ENCODE results near the gene SEMA6D. TPM values are rescaled to one million over a fixed set of nuclear protein-coding genes. Genes with fewer than 3 reads are reported as not detected.

Gene SEMA6D, protein sequence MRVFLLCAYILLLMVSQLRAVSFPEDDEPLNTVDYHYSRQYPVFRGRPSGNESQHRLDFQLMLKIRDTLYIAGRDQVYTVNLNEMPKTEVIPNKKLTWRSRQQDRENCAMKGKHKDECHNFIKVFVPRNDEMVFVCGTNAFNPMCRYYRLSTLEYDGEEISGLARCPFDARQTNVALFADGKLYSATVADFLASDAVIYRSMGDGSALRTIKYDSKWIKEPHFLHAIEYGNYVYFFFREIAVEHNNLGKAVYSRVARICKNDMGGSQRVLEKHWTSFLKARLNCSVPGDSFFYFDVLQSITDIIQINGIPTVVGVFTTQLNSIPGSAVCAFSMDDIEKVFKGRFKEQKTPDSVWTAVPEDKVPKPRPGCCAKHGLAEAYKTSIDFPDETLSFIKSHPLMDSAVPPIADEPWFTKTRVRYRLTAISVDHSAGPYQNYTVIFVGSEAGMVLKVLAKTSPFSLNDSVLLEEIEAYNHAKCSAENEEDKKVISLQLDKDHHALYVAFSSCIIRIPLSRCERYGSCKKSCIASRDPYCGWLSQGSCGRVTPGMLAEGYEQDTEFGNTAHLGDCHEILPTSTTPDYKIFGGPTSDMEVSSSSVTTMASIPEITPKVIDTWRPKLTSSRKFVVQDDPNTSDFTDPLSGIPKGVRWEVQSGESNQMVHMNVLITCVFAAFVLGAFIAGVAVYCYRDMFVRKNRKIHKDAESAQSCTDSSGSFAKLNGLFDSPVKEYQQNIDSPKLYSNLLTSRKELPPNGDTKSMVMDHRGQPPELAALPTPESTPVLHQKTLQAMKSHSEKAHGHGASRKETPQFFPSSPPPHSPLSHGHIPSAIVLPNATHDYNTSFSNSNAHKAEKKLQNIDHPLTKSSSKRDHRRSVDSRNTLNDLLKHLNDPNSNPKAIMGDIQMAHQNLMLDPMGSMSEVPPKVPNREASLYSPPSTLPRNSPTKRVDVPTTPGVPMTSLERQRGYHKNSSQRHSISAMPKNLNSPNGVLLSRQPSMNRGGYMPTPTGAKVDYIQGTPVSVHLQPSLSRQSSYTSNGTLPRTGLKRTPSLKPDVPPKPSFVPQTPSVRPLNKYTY
- 2.3 and 14.9 TPM in 2 replicates for total RNA-seq (ENCODE audit: low replicate concordance)

DNA sequence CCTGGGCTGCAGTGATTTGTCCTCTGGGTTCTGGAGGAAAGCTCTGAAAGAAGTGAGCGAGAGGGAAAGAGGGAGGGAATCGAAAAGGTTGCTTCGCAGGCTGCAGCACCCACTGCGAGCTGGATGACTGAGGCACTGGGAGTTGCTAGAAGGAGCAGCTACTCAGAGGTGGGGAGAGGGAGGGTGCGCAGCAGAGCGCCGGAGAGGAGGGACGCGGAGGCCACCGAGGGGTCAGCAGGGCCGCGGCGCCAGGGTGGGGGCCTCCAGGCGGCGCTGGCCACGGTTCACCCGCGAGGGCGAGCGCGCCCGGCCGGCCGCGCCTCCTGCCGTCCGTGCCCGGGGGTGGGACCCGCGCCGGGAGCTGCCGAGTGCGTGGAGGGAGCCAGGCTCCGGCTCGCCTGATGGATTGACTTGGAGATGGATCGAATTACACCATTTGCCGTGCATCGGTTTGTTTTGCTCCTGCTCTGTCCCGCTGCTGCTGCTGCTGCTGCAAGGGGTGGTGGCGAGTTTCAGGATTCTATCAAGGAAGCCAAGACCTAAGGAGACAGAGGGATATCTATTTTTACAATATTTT lies at the start of gene SEMA6D:
Gene SEMA6D, plus strand, starts transcription at position 470 of the 577 bp plus-strand sequence. CDS start 42,294 bp downstream, outside the sequence.

Measured in smooth muscle cell of the coronary artery (primary cell).